ENCODE results near the gene FBRSL1. TPM values are rescaled to one million over a fixed set of nuclear protein-coding genes. Genes with fewer than 3 reads are reported as not detected.
A peak's percentile ranks its signal among the peaks of the same experiment; 100 is the strongest.

FBRSL1 gene
- total RNA-seq, 4 donors from 2014 or later: 5.9 to 34.3 (median 23.4) TPM

- intact Hi-C loops (cut with DNase I): no loop called here
- peaks cover 0 to 63% (median 9%) of the 10 kb centered on the region in 3 donors for H3K36me3 ChIP-seq
- H3K4me1 ChIP-seq: peaks cover 11 to 28% (median 22%) of the 10 kb centered on the region in 3 donors
- peak overlapping the region in 1 of 4 donors; percentile 9 for H3K27ac ChIP-seq
- TF ChIP-seq POLR2A (IDR thresholded peaks at IDR 0.05) (no peak), CTCF (IDR thresholded peaks at IDR 0.05) (no peak)
- no peaks in the 10 kb centered on the region for H3K9me3 ChIP-seq
- H3K4me3 ChIP-seq: no peak overlapping the region
- 40% methylated on average over 4 of the region's 24 CpGs; no CpG with 5 or more reads in 1 of the 2 donors for WGBS, 2 donors
- no peaks in the 10 kb centered on the region for H3K27me3 ChIP-seq
- no peak for DNase-seq
These were observed 23.6 kb downstream of the FBRSL1 start for GRCh38 chr12:132513458-132514135.

GRCh38 chr12:132514216-132514820 is 24.4 kb downstream of the FBRSL1 start:
- H3K36me3 ChIP-seq: peaks cover 0 to 63% (median 6%) of the 10 kb centered on the region in 3 donors
- H3K9me3 ChIP-seq: no peaks in the 10 kb centered on the region
- no peaks in the 10 kb centered on the region for H3K27me3 ChIP-seq
- peaks cover 11 to 28% (median 22%) of the 10 kb centered on the region in 3 donors for H3K4me1 ChIP-seq
- no peak overlapping the region for H3K27ac ChIP-seq
- TF ChIP-seq CTCF (IDR thresholded peaks at IDR 0.05) (no peak), POLR2A (IDR thresholded peaks at IDR 0.05) (no peak)
- no peak for DNase-seq
- H3K4me3 ChIP-seq: no peak overlapping the region
- WGBS, 2 donors: 72 to 76% methylated on average over 4 to 5 of the region's 17 CpGs
- intact Hi-C loops (cut with DNase I): no loop called here

- Histone ChIP-seq H3K36me3 (peaks cover 0 to 58% (median 1%) of the 10 kb centered on the region in 3 donors), H3K4me3 (no peak overlapping the region), H3K4me1 (peaks cover 11 to 29% (median 22%) of the 10 kb centered on the region in 3 donors), H3K27ac (no peak overlapping the region), H3K9me3 (no peaks in the 10 kb centered on the region), H3K27me3 (no peaks in the 10 kb centered on the region)
- no peak for DNase-seq
- TF ChIP-seq CTCF (IDR thresholded peaks at IDR 0.05): no peak
- no peak for TF ChIP-seq POLR2A (IDR thresholded peaks at IDR 0.05)
- intact Hi-C loops (cut with DNase I): no loop called here
- WGBS, 2 donors: 89 to 90% methylated on average over 5 of the region's 5 CpGs
These were observed 24.9 kb downstream of the FBRSL1 start for GRCh38 chr12:132514838-132515237.

- DNase-seq: no peak
- no peaks in the 10 kb centered on the region for H3K9me3 ChIP-seq
- H3K4me1 ChIP-seq: peaks cover 11 to 44% (median 22%) of the 10 kb centered on the region in 3 donors
- H3K4me3 ChIP-seq: no peak overlapping the region
- intact Hi-C loops (cut with DNase I): no loop called here
- peaks cover 0 to 43% (median 0%) of the 10 kb centered on the region in 3 donors for H3K36me3 ChIP-seq
- H3K27ac ChIP-seq: no peak overlapping the region
- H3K27me3 ChIP-seq: no peaks in the 10 kb centered on the region
- no peak for TF ChIP-seq CTCF (IDR thresholded peaks at IDR 0.05)
- no peak for TF ChIP-seq POLR2A (IDR thresholded peaks at IDR 0.05)
- 68 to 77% methylated on average over 16 of the region's 18 CpGs for WGBS, 2 donors
These were observed 26.4 kb downstream of the FBRSL1 start for GRCh38 chr12:132516095-132517012.
